Head of caudate nucleus (tissue), 42 donors: ENCODE data around the gene TCP1.

Source experiments
- DNase-seq, 42 donors: peaks; one replicate each; pipeline versions ENCODE4 v3.0.0 to v3.0.0-alpha.2; 2020 to 2021; ENCODE audit warnings: mixed read lengths in 7 of 42
- intact Hi-C: fragments of 100-400 bp; cut with DNase I; formaldehyde crosslinking; loops from one replicate; pipeline ENCODE4 v1.15.0; 2022

The TCP1 gene

GRCh38 chr6:159790149-159790955 lies 950 bp upstream of the TCP1 start, which contains the start of gene MRPL18:
Gene MRPL18, plus strand, starts transcription at chr6:159790467. Its CDS starts 121 bp downstream, at chr6:159790588.
- intact Hi-C loops = no loop called here
- DNase-seq = peak; percentile 92 to 99 (median 96)

GRCh38 chr6:159788753-159789376 lies 537 bp downstream of the TCP1 start:
- intact Hi-C loops = loop anchor here (1.0 to 2.0 kb wide), 3 partner anchors 26 to 96 kb away; partner anchors contain the start of genes ACAT2, SOD2 and WTAP
- DNase-seq = peak in 11 of 42 donors; percentile 5 to 48 (median 15)

GRCh38 chr6:159788276-159788675 lies 1.1 kb downstream of the TCP1 start:
- intact Hi-C loops = loop anchor here (2.0 kb wide), 2 partner anchors 25 to 95 kb away; partner anchors contain the start of genes ACAT2 and SOD2
- no peak for DNase-seq

- no peak for DNase-seq
- intact Hi-C loops = no loop called here
These were observed 10.8 kb downstream of the TCP1 start for GRCh38 chr6:159778542-159779103.

- intact Hi-C loops = no loop called here
- no peak for DNase-seq
These were observed 11.3 kb downstream of the TCP1 start for GRCh38 chr6:159778131-159778530.

- intact Hi-C loops = no loop called here
These were observed 12.0 kb downstream of the TCP1 start for GRCh38 chr6:159777240-159777904.

GRCh38 chr6:159772196-159772595 lies 17.2 kb downstream of the TCP1 start:
- DNase-seq = no peak
- intact Hi-C loops = no loop called here

More at GRCh38 chr6:159777240-159777904, 12.0 kb downstream of the TCP1 start:
- DNase-seq = no peak

- intact Hi-C loops = no loop called here
- no peak for DNase-seq
These were observed 19.9 kb downstream of the TCP1 start for GRCh38 chr6:159769470-159769869.

GRCh38 chr6:159766906-159767305 lies 22.5 kb downstream of the TCP1 start:
- DNase-seq = no peak
- intact Hi-C loops = no loop called here

GRCh38 chr6:159762681-159763293 lies 26.6 kb downstream of the TCP1 start:
- DNase-seq = peak in 15 of 42 donors; percentile 2 to 43 (median 18)
- intact Hi-C loops = loop anchor here (1.0 to 2.0 kb wide), 3 partner anchors 26 to 69 kb away; partner anchors contain the start of genes SOD2, TCP1 and WTAP

- peak; percentile 96 to 100 (median 99) for DNase-seq
- intact Hi-C loops = loop anchor here (1.0 to 2.0 kb wide), 3 partner anchors 27 to 69 kb away; partner anchors contain the start of genes SOD2, TCP1 and WTAP
These were observed 27.3 kb downstream of the TCP1 start, which contains the start of gene ACAT2 for GRCh38 chr6:159761873-159762680. Gene ACAT2, plus strand, starts transcription at chr6:159762045. Its CDS starts 43 bp downstream, at chr6:159762088.

- intact Hi-C loops = no loop called here
- DNase-seq = peak in 32 of 42 donors; percentile 2 to 59 (median 28)
These were observed 28.1 kb downstream of the TCP1 start for GRCh38 chr6:159761129-159761872.

GRCh38 chr6:159760602-159761057 lies 28.8 kb downstream of the TCP1 start:
- intact Hi-C loops = no loop called here
- DNase-seq = no peak

GRCh38 chr6:159759645-159760044 lies 29.8 kb downstream of the TCP1 start:
- intact Hi-C loops = no loop called here

GRCh38 chr6:159758031-159759001 lies 31.1 kb downstream of the TCP1 start:
- intact Hi-C loops = no loop called here
- DNase-seq = no peak

More at GRCh38 chr6:159759645-159760044, 29.8 kb downstream of the TCP1 start:
- DNase-seq = no peak

GRCh38 chr6:159756508-159756907 lies 32.9 kb downstream of the TCP1 start:
- intact Hi-C loops = no loop called here
- DNase-seq = no peak
